Neuron (in vitro differentiated cells): Measurements from ENCODE around the gene GREB1.
"Not testable (repeated sequence)": the region's sequence is repeated elsewhere in the genome, so short reads cannot be mapped to it uniquely, and the experiment has no call there.

Experiments
- H2AFZ ChIP-seq: one replicate; pipeline ENCODE4 v1.6.1; 2013; ENCODE audit warnings: low read depth, mild to moderate bottlenecking, inconsistent platforms, low read length, moderate library complexity
- H3K27me3 ChIP-seq: one replicate; pipeline ENCODE4 v1.6.1; 2013; ENCODE audit warnings: low read length; ENCODE audit not compliant: insufficient read depth
- H3K36me3 ChIP-seq: one replicate; pipeline ENCODE4 v1.6.1; 2013; ENCODE audit warnings: low read length; ENCODE audit not compliant: insufficient read depth
- H3K4me1 ChIP-seq: one replicate; pipeline ENCODE4 v1.6.1; 2013; ENCODE audit warnings: low read length; ENCODE audit not compliant: insufficient read depth
- H3K4me3 ChIP-seq: 2 replicates; pipeline ENCODE4 v1.5.1; 2013; ENCODE audit warnings: mild to moderate bottlenecking, low read length, moderate library complexity
- H3K9me3 ChIP-seq: one replicate; pipeline ENCODE4 v1.6.1; 2013; ENCODE audit warnings: low read length

Gene GREB1

GRCh38 chr2:11647834-11648600, 114.2 kb downstream of the GREB1 start:
- Histone ChIP-seq H3K27me3 (no peaks in the 10 kb centered on the region), H2AFZ (no peak overlapping the region), H3K4me1 (no peaks in the 10 kb centered on the region), H3K9me3 (peaks cover 2% of the 10 kb centered on the region), H3K36me3 (peaks cover 15% of the 10 kb centered on the region), H3K4me3 (no peak overlapping the region)

DNA sequence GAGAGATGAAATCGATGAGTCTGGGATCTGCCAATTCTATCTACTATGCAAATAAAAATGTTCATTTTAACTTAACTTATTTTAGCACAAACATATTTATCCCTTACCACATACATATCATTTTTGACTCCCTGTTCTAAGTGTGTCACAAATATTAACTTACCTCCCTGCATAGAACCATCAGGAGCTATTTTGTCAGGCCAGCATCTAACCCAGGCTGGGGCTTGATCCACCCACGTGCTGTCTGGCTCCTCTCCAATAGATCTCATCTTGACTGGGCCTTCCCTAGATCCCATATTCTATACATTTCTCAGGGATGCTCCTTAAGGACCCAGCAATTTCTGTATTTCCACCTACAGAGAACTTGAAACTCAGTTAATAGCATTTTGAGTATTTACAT, 115.2 kb downstream of the GREB1 start:
- Histone ChIP-seq H3K4me1 (no peaks in the 10 kb centered on the region), H3K27me3 (no peaks in the 10 kb centered on the region), H3K4me3 (no peak overlapping the region), H3K9me3 (no peaks in the 10 kb centered on the region), H2AFZ (no peak overlapping the region), H3K36me3 (peaks cover 5% of the 10 kb centered on the region)

- H2AFZ ChIP-seq, result no peak overlapping the region
- no peak overlapping the region for H3K4me3 ChIP-seq
- no peaks in the 10 kb centered on the region for H3K27me3 ChIP-seq
- H3K36me3 ChIP-seq, result no peaks in the 10 kb centered on the region
- no peaks in the 10 kb centered on the region for H3K9me3 ChIP-seq
- H3K4me1 ChIP-seq, result no peaks in the 10 kb centered on the region
Observed at GRCh38 chr2:11651856-11652548, 118.2 kb downstream of the GREB1 start.

- no peaks in the 10 kb centered on the region for H3K9me3 ChIP-seq
- H3K4me3 ChIP-seq, result no peak overlapping the region
- no peak overlapping the region for H2AFZ ChIP-seq
- H3K4me1 ChIP-seq, result no peaks in the 10 kb centered on the region
- no peaks in the 10 kb centered on the region for H3K36me3 ChIP-seq
- H3K27me3 ChIP-seq, result no peaks in the 10 kb centered on the region
Observed at GRCh38 chr2:11652553-11652952, 118.7 kb downstream of the GREB1 start.

DNA sequence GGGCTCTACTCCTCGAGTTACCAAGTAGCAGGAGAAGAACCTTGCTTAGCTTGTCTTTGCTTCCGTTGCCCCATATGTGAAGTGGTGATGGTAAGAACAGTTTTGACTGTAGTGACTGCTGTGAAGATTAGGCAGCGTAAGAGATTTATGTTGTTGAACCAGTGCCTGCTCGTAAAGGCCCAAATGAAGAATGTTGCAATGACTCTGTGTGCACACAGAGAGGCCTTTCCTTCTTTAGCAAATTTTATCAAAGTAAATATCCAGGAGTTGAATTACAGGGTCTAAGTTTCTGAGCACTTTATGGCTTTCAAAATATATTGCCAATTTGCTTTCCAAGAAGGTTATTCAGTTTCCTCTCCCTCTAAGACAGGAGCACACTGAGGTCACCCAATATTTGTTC, 121.7 kb downstream of the GREB1 start:
- H3K4me3 ChIP-seq, result no peak overlapping the region
- no peaks in the 10 kb centered on the region for H3K36me3 ChIP-seq
- no peaks in the 10 kb centered on the region for H3K27me3 ChIP-seq
- H3K9me3 ChIP-seq, result no peaks in the 10 kb centered on the region
- H3K4me1 ChIP-seq, result no peaks in the 10 kb centered on the region
- H2AFZ ChIP-seq, result no peak overlapping the region

DNA sequence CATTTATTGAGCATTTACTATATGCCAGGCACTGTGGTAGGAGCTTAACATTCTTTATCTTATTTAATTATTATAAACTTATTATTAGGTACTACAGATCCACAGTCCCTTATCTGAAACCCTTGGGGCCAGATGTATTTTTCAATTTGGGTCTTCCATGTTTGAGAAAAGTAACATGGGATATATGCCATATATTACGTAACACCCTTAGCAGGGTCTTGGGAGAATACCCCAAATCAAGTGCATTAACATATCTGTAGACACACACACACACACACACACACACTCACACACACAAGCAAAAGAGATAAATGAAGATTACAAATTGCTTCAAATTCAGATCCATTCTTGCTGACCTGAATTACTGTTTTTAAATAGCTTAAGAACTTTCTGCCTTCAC, 122.4 kb downstream of the GREB1 start:
- Histone ChIP-seq H3K4me3 (no peak overlapping the region), H3K27me3 (no peaks in the 10 kb centered on the region), H3K4me1 (no peaks in the 10 kb centered on the region), H3K9me3 (no peaks in the 10 kb centered on the region), H3K36me3 (no peaks in the 10 kb centered on the region), H2AFZ (no peak overlapping the region)

- H3K36me3 ChIP-seq, result no peaks in the 10 kb centered on the region
- no peak overlapping the region for H3K4me3 ChIP-seq
- H3K4me1 ChIP-seq, result no peaks in the 10 kb centered on the region
- H2AFZ ChIP-seq, result no peak overlapping the region
- H3K27me3 ChIP-seq, result no peaks in the 10 kb centered on the region
- H3K9me3 ChIP-seq, result no peaks in the 10 kb centered on the region
Observed at GRCh38 chr2:11656671-11657101, 122.8 kb downstream of the GREB1 start.

DNA sequence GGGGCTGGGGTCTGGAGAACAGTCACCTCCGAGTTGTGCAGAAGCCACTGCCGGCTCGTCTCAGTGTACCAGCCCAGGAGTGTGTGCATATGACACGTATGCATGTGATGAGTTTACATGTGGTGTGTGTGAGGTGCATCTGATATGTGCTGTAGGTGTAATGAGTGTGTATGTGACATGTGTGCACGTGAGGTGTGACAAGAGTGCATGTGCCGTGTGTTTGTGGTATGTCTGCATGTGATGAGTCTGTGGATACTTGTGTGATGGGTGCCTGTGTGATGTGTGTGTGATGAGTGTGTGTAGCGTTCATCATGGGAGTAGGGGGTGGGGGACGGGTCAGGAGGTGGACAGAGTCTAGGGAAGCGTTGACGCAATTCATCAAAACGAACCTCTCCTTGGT, 123.3 kb downstream of the GREB1 start:
- no peak overlapping the region for H3K4me3 ChIP-seq
- H3K36me3 ChIP-seq, result no peaks in the 10 kb centered on the region
- H3K27me3 ChIP-seq, result no peaks in the 10 kb centered on the region
- no peaks in the 10 kb centered on the region for H3K4me1 ChIP-seq
- no peaks in the 10 kb centered on the region for H3K9me3 ChIP-seq
- H2AFZ ChIP-seq, result no peak overlapping the region

DNA sequence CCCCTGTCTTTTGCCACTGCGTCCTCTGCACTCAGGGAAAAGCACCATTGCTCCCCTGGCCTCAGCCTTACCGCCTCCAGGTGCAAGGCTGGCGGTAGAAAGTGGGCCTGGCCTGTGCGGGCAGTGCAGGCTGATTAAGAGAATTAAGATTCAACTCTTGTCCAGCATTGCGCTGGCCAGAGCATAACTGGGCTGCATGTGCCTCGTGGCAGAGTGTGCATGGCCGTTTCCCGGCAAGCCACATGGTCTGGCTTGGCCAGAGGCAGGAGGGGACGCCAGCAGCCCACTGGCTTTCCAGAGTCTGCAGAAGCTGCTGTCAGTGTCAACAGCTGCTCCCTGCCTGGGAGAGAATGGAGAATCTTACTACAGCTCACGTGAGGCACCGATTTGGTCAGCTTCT, 123.8 kb downstream of the GREB1 start:
- Histone ChIP-seq H2AFZ (no peak overlapping the region), H3K27me3 (no peaks in the 10 kb centered on the region), H3K4me3 (no peak overlapping the region), H3K36me3 (no peaks in the 10 kb centered on the region), H3K4me1 (no peaks in the 10 kb centered on the region), H3K9me3 (no peaks in the 10 kb centered on the region)

- H3K9me3 ChIP-seq, result no peaks in the 10 kb centered on the region
- H3K4me1 ChIP-seq, result no peaks in the 10 kb centered on the region
- no peaks in the 10 kb centered on the region for H3K36me3 ChIP-seq
- no peak overlapping the region for H3K4me3 ChIP-seq
- no peaks in the 10 kb centered on the region for H3K27me3 ChIP-seq
- no peak overlapping the region for H2AFZ ChIP-seq
Observed at GRCh38 chr2:11658208-11659114, 124.6 kb downstream of the GREB1 start.

DNA sequence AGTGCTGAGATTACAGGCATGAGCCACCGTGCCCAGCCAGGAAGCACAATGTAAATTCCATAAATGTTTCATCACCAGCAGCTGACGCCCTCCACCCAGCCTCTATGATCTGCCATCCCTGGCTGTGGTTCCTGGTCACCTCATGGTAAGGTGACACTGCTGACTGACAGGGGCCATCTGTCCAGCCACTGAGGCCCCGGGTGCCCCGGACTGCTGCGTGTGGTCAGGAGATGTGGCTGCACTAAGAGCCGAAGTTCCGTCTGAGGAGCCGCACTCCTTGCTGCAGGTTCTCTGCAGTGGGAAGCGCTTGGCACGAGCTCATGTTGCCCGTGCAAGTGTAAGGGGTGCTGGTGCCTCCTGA, 125.2 kb downstream of the GREB1 start:
- no peaks in the 10 kb centered on the region for H3K4me1 ChIP-seq
- no peaks in the 10 kb centered on the region for H3K27me3 ChIP-seq
- no peak overlapping the region for H3K4me3 ChIP-seq
- H3K9me3 ChIP-seq, result no peaks in the 10 kb centered on the region
- H2AFZ ChIP-seq, result no peak overlapping the region
- H3K36me3 ChIP-seq, result no peaks in the 10 kb centered on the region

GRCh38 chr2:11659851-11660250, 126.0 kb downstream of the GREB1 start:
- Histone ChIP-seq H3K9me3 (no peaks in the 10 kb centered on the region), H2AFZ (no peak overlapping the region), H3K36me3 (no peaks in the 10 kb centered on the region), H3K4me1 (no peaks in the 10 kb centered on the region), H3K27me3 (no peaks in the 10 kb centered on the region), H3K4me3 (no peak overlapping the region)

DNA sequence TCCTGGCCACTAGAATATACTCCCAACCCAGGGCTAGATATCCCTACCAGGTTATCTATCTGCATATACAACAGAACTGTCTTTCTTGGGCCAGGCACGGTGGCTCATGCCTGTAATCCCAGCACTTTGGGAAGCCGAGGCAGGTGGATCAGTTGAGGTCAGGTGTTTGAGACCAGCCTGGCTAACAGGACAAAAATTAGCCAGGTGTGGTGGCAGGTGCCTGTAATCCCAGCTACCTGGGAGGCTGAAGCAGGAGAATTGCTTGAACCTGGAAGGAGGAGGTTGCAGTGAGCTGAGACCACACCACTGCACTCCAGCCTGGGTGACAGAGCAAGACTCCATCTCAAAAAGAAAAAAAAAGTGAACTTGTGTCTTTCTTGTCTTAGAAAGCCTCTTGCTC, 126.6 kb downstream of the GREB1 start:
- H3K4me1 ChIP-seq, H3K4me3 ChIP-seq, H3K27me3 ChIP-seq, H3K9me3 ChIP-seq, H3K36me3 ChIP-seq, H2AFZ ChIP-seq: not testable (repeated sequence)
